NCI-H526 treated with DMSO at 0.1 percent for 48 hours (cell line): Measurements from ENCODE around the gene PDE8A.
"Not testable (repeated sequence)": the region's sequence is repeated elsewhere in the genome, so short reads cannot be mapped to it uniquely, and the experiment has no call there.

Source experiments
- DNase-seq: peaks from one replicate; lab custom pipeline; 2025; lab: John Stamatoyannopoulos, UW

PDE8A gene

GRCh38 chr15:85178308-85178707 lies 196.7 kb downstream of the PDE8A start:
- DNase-seq, result no peak

GRCh38 chr15:85179700-85180099 lies 198.0 kb downstream of the PDE8A start:
- DNase-seq, result no peak

- DNase-seq, result not testable (repeated sequence)
Measured at GRCh38 chr15:85185350-85185749, 203.7 kb downstream of the PDE8A start.

GRCh38 chr15:85188171-85188577 lies 206.5 kb downstream of the PDE8A start:
- DNase-seq, result not testable (repeated sequence)
